ENCODE data around the gene DIDO1.
A peak's percentile ranks its signal among the peaks of the same experiment; 100 is the strongest.

The DIDO1 gene

GRCh38 chr20:62926229-62927127, at the start of gene DIDO1:
TSS of gene DIDO1 (minus strand) at chr20:62926505.
- peak; percentile 81 to 87 for DNase-seq (ENCODE audit: low read depth in 2 of 2)

GRCh38 chr20:62975251-62975760, 49.0 kb upstream of the DIDO1 start:
- DNase-seq (ENCODE audit: low read depth in 2 of 2): no peak

- DNase-seq (ENCODE audit: low read depth in 2 of 2): no peak
Measured at GRCh38 chr20:62972845-62973745, 46.8 kb upstream of the DIDO1 start.

- peak; percentile 77 to 87 for DNase-seq (ENCODE audit: low read depth in 2 of 2)
Measured at GRCh38 chr20:62971950-62972844, 45.9 kb upstream of the DIDO1 start.

GRCh38 chr20:62971211-62971949, 45.1 kb upstream of the DIDO1 start:
- no peak for DNase-seq (ENCODE audit: low read depth in 2 of 2)

GRCh38 chr20:62970307-62971210, 44.3 kb upstream of the DIDO1 start:
- no peak for DNase-seq (ENCODE audit: low read depth in 2 of 2)

- DNase-seq (ENCODE audit: low read depth in 2 of 2): no peak
Measured at GRCh38 chr20:62969939-62970306, 43.6 kb upstream of the DIDO1 start.

- DNase-seq (ENCODE audit: low read depth in 2 of 2): no peak
Measured at GRCh38 chr20:62969179-62969760, 43.0 kb upstream of the DIDO1 start.

GRCh38 chr20:62968378-62969178, 42.3 kb upstream of the DIDO1 start:
- no peak for DNase-seq (ENCODE audit: low read depth in 2 of 2)

GRCh38 chr20:62967628-62968351, 41.5 kb upstream of the DIDO1 start:
- no peak for DNase-seq (ENCODE audit: low read depth in 2 of 2)

GRCh38 chr20:62967149-62967501, 40.8 kb upstream of the DIDO1 start:
- DNase-seq (ENCODE audit: low read depth in 2 of 2): no peak

GRCh38 chr20:62966212-62967148, 40.2 kb upstream of the DIDO1 start:
- no peak for DNase-seq (ENCODE audit: low read depth in 2 of 2)

GRCh38 chr20:62965363-62965771, 39.1 kb upstream of the DIDO1 start:
- DNase-seq (ENCODE audit: low read depth in 2 of 2): no peak

GRCh38 chr20:62964700-62965099, 38.4 kb upstream of the DIDO1 start:
- DNase-seq (ENCODE audit: low read depth in 2 of 2): no peak

GRCh38 chr20:62963614-62964397, 37.5 kb upstream of the DIDO1 start:
- DNase-seq (ENCODE audit: low read depth in 2 of 2): no peak
